LNCAP (cell line): ENCODE results near the gene PIP5K1B.

Experiments used
- CTCF ChIP-seq: fragments of 450-650 bp; IDR thresholded peaks from 2 replicates; pipeline ENCODE4 v1.5.1; 2017; ENCODE audit warnings: mild to moderate bottlenecking

Gene PIP5K1B

GRCh38 chr9:68905129-68905528, 200.1 kb downstream of the PIP5K1B start:
- TF ChIP-seq CTCF, result no peak

GRCh38 chr9:68907910-68908309, 202.9 kb downstream of the PIP5K1B start:
- no peak for TF ChIP-seq CTCF

DNA sequence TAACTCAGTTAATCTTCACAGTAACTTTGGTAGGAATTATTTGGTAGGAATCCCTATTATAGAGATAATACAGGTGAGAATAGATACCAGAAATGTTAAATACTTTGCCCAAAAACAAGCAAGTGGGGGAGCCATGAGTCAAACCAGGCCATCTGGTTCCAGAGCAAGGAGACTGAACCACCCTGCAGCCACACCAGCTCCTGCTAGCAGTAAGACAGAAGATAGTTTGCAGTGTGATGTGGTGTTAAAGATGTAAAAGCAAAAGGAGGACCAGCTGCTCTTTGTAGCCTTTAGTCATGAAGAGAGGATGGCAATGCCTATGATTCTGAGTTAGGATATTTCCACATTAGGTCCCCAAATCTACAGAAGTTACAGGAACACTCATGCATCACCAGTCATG, 207.5 kb downstream of the PIP5K1B start:
- no peak for TF ChIP-seq CTCF

- no peak for TF ChIP-seq CTCF
Measured at GRCh38 chr9:68913054-68913453, 208.0 kb downstream of the PIP5K1B start.

DNA sequence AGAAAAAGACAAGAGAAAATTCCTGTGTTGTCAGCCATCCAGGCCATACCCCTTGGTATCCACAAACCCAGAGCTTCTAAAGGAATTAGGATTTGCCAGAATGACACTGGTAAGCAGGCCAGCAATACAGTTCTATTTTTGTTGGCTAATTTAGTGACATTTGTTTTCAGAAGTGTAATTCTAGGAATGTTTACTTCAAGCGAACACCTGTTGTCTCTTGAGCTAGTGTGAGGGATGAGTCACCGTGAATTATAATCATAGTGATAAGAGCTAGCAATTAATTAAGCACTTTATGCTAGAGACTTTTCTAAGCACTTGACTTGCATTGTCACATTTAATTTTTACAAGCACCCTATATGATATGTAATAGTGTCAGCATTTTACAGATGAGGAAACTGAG, 209.7 kb downstream of the PIP5K1B start:
- TF ChIP-seq CTCF, result no peak

DNA sequence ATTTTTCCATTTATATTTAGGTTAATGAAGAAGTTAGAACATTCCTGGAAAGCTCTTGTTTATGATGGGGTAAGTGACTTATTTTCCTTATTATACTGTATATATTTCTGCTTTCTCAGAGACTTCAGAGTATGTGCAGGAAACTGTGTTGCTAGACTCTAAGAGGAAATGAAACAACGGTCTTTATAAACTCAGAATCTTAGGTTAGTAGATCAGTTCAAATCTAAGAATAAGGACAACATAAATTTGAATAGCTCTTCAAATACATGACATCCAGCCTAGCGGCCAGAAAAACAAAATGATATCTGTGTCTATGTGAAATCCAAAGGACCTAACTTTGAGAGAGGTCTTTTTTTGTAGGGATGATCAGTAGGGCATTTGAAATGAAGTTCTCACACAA, 214.6 kb downstream of the PIP5K1B start:
- no peak for TF ChIP-seq CTCF

- no peak for TF ChIP-seq CTCF
Measured at GRCh38 chr9:68920921-68921320, 215.9 kb downstream of the PIP5K1B start.

DNA sequence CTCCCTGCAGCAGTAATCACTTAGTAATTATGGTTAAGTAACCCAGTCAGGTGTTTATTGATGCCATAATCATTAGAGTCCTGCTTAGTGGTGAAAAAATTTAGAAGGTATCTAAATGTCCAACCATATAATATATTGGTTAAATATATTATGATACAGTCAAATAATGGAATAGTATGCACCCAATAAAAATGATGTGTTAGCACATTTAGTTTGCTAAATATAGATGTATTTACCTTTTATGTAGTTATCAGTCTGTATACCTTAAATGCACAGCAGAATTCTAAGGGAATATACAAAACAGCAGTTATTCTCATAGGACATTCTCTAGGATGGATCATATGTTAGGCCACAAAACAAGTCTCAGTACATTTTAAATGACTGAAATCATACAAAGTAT, 218.4 kb downstream of the PIP5K1B start:
- TF ChIP-seq CTCF, result no peak
